Esophagus muscularis mucosa (tissue), 3 donors: ENCODE measurements around the gene CNGA3.

ENCODE experiments used
- CTCF ChIP-seq, 3 experiments: fragments of 200-600 bp in 2 of 3; fragments of 450-650 bp in 1 of 3; sonication (generic) in 2 of 3; IDR thresholded peaks; one replicate each; pipeline ENCODE4 v1.5.1; 2017 to 2019; ENCODE audit warnings: antibody characterized with exemption in 3 of 3, mild to moderate bottlenecking in 2 of 3, moderate library complexity in 1 of 3
- POLR2AphosphoS5 ChIP-seq, 2 donors: sonication (generic); formaldehyde crosslinking; IDR thresholded peaks; one replicate each; pipeline ENCODE4 v1.6.1; 2017; ENCODE audit warnings: antibody characterized with exemption in 2 of 2

- TF ChIP-seq CTCF (IDR thresholded peaks at IDR 0.05), result no peak
- no peak for TF ChIP-seq POLR2AphosphoS5 (IDR thresholded peaks at IDR 0.05)
These were observed 47.5 kb upstream of the CNGA3 start for GRCh38 chr2:98298683-98299164.
